HG03457 (cell line): ENCODE measurements around the gene SMIM13.

Source experiments
- ATAC-seq: cut with Tn5 transposase; IDR thresholded peaks from one replicate; pipeline ENCODE4 v1.9.1; 2021; ENCODE audit warnings: moderate number of reproducible peaks; ENCODE audit not compliant: unreplicated experiment

Gene SMIM13

GRCh38 chr6:11151488-11151887 is 57.9 kb downstream of the SMIM13 start:
- ATAC-seq = no peak

GRCh38 chr6:11152581-11152980 is 58.9 kb downstream of the SMIM13 start:
- no peak for ATAC-seq

GRCh38 chr6:11153447-11153846 is 59.8 kb downstream of the SMIM13 start:
- ATAC-seq = no peak

GRCh38 chr6:11155589-11155988 is 62.0 kb downstream of the SMIM13 start:
- no peak for ATAC-seq

GRCh38 chr6:11160199-11160598 is 66.6 kb downstream of the SMIM13 start:
- no peak for ATAC-seq

GRCh38 chr6:11161031-11161956 is 67.7 kb downstream of the SMIM13 start:
- ATAC-seq = no peak

GRCh38 chr6:11162262-11162661 is 68.6 kb downstream of the SMIM13 start:
- ATAC-seq = no peak

GRCh38 chr6:11163932-11164331 is 70.3 kb downstream of the SMIM13 start:
- ATAC-seq = no peak

- no peak for ATAC-seq
Observed at GRCh38 chr6:11164717-11165646, 71.3 kb downstream of the SMIM13 start.

GRCh38 chr6:11166948-11167347 is 73.3 kb downstream of the SMIM13 start:
- no peak for ATAC-seq

- ATAC-seq = no peak
Observed at GRCh38 chr6:11168091-11168635, 74.5 kb downstream of the SMIM13 start.

- ATAC-seq = no peak
Observed at GRCh38 chr6:11171952-11172351, 78.3 kb downstream of the SMIM13 start.

- no peak for ATAC-seq
Observed at GRCh38 chr6:11172501-11173327, 79.1 kb downstream of the SMIM13 start.

- no peak for ATAC-seq
Observed at GRCh38 chr6:11174242-11174611, 80.6 kb downstream of the SMIM13 start.

- ATAC-seq = no peak
Observed at GRCh38 chr6:11177271-11177670, 83.6 kb downstream of the SMIM13 start.

GRCh38 chr6:11179088-11179418 is 85.4 kb downstream of the SMIM13 start:
- no peak for ATAC-seq

GRCh38 chr6:11179419-11180202 is 86.0 kb downstream of the SMIM13 start:
- ATAC-seq = no peak

GRCh38 chr6:11181478-11182136 is 88.0 kb downstream of the SMIM13 start:
- no peak for ATAC-seq

- no peak for ATAC-seq
Observed at GRCh38 chr6:11183761-11184362, 90.2 kb downstream of the SMIM13 start.
